ENCODE data around the gene BCL11B. TPM values are rescaled to one million over a fixed set of nuclear protein-coding genes. Genes with fewer than 3 reads are reported as not detected.

Gene BCL11B
- total RNA-seq, 1 donor from 2014 or later = 1.0 TPM

DNA sequence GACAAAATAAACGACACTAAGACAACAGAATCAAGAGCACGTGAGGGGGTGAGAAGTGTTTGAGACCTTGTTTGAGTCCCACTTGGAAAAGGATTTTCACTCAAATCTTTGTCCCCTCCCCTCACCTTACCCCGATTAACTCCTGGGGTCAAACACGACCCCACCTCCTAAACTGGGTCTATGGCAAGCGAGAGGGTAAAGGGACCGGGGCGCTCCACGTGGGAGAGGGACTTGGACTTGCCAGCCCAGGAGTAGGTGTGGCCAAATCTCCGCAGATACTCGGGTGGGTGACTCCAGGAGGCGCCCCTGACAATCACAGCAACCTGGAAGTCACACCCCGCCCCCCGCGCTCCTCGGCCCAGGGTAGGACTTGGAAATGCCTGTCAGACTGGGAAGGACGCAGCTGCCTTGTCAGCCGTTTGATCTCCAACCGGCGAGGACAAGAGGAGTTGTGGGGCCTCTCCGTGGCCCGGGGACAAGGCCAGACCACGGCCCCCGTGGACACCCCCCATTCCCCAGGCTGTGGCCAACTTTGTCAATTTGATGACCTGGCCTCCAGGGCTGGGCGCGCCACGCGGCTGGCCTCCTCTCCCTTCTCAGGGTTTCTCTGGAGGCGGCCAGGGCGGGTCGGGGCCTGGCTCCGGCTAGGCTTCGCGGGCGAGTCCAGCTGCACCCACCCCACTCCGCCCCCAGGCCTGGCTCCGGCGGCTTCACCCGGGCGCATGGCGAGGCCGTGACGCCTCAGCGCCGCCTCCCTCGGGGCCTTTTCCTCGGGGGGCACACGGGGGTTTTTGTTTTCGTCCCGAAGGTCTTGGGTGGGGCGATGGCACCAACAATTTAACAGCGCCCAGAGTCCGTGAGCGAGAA is 1.1 kb upstream of the BCL11B start:
- H3K27me3 Mint-ChIP-seq (ENCODE audit: unreplicated experiment) = peaks cover 11% of the 10 kb centered on the region
- no peaks in the 10 kb centered on the region for H3K9me3 Mint-ChIP-seq (ENCODE audit: unreplicated experiment)
- H3K4me1 Mint-ChIP-seq (ENCODE audit: unreplicated experiment) = peaks cover 19% of the 10 kb centered on the region
- TF ChIP-seq, protein P1, sequence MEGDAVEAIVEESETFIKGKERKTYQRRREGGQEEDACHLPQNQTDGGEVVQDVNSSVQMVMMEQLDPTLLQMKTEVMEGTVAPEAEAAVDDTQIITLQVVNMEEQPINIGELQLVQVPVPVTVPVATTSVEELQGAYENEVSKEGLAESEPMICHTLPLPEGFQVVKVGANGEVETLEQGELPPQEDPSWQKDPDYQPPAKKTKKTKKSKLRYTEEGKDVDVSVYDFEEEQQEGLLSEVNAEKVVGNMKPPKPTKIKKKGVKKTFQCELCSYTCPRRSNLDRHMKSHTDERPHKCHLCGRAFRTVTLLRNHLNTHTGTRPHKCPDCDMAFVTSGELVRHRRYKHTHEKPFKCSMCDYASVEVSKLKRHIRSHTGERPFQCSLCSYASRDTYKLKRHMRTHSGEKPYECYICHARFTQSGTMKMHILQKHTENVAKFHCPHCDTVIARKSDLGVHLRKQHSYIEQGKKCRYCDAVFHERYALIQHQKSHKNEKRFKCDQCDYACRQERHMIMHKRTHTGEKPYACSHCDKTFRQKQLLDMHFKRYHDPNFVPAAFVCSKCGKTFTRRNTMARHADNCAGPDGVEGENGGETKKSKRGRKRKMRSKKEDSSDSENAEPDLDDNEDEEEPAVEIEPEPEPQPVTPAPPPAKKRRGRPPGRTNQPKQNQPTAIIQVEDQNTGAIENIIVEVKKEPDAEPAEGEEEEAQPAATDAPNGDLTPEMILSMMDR (IDR thresholded peaks at IDR 0.05; ENCODE audit: unreplicated experiment) = no peak
- peak overlapping the region; percentile 91 for H3K4me3 Mint-ChIP-seq (ENCODE audit: unreplicated experiment)
- H3K27ac Mint-ChIP-seq (ENCODE audit: unreplicated experiment) = no peak overlapping the region
- peak; percentile 50 for DNase-seq (ENCODE audit: low spot score)
- peaks cover 3% of the 10 kb centered on the region for H3K36me3 Mint-ChIP-seq (ENCODE audit: low read depth, unreplicated experiment)

DNA sequence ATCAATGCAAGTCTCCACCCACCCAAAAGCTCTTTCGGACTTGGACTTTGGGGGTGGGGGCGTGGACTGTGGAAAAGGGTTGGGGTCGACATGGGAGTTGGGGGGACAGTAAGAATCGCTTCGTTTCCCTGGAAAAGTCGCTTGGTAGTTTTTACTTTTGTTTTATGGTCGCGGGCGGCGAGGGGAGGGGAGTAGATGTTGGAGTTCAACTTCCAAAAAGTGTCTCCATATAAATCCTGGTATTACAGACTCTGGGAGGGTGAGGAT is 568 bp upstream of the BCL11B start:
- H3K4me1 Mint-ChIP-seq (ENCODE audit: unreplicated experiment) = peaks cover 19% of the 10 kb centered on the region
- DNase-seq (ENCODE audit: low spot score) = no peak
- H3K9me3 Mint-ChIP-seq (ENCODE audit: unreplicated experiment) = no peaks in the 10 kb centered on the region
- peaks cover 3% of the 10 kb centered on the region for H3K36me3 Mint-ChIP-seq (ENCODE audit: low read depth, unreplicated experiment)
- peak overlapping the region; percentile 36 for H3K27ac Mint-ChIP-seq (ENCODE audit: unreplicated experiment)
- H3K27me3 Mint-ChIP-seq (ENCODE audit: unreplicated experiment) = peaks cover 11% of the 10 kb centered on the region
- TF ChIP-seq, protein P1 (IDR thresholded peaks at IDR 0.05; ENCODE audit: unreplicated experiment) = no peak
- H3K4me3 Mint-ChIP-seq (ENCODE audit: unreplicated experiment) = peak overlapping the region; percentile 91

DNA sequence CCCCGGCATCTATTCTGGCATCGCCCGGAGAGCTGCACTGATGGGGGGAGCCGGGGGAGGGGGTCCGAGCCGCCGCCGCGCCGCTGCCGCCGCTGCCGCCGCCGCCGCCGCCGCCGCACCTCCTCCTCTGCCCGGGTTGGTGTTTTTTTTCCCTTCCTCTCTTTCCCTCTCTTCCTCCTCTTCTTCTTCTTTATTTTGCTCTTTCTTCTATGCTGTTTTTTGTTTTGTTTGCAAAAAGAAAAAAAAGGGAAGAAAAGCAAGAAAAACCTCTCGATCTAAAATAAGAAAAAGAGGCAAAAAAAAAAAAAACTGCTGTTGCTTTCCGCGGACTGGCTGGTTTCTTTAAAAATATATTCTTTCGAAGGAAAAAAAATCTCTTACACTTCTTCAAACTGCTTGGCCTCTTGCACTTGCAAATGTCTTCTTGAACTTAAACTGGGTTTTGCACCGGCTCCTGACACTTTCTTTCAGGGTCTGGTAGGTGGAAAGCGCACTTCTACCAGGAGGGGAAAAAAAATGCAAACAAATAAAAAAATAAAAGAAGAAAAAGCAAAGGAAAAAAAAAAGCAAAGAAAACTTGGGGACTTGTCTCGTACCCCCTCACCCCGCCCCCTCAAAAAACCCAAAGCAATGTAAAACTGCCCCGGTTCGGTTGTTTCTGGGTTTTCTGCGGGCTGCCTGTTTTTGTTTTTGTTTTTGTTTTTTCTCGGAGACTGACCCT is 616 bp downstream of the BCL11B start:
- Mint-ChIP-seq H3K4me3 (ENCODE audit: unreplicated experiment) (peak overlapping the region; percentile 95), H3K27ac (ENCODE audit: unreplicated experiment) (peak overlapping the region; percentile 68), H3K9me3 (ENCODE audit: unreplicated experiment) (no peaks in the 10 kb centered on the region), H3K4me1 (ENCODE audit: unreplicated experiment) (peaks cover 14% of the 10 kb centered on the region), H3K27me3 (ENCODE audit: unreplicated experiment) (peaks cover 11% of the 10 kb centered on the region), H3K36me3 (ENCODE audit: low read depth, unreplicated experiment) (peaks cover 3% of the 10 kb centered on the region)
- TF ChIP-seq, protein P1 (IDR thresholded peaks at IDR 0.05; ENCODE audit: unreplicated experiment) = no peak
- no peak for DNase-seq (ENCODE audit: low spot score)

DNA sequence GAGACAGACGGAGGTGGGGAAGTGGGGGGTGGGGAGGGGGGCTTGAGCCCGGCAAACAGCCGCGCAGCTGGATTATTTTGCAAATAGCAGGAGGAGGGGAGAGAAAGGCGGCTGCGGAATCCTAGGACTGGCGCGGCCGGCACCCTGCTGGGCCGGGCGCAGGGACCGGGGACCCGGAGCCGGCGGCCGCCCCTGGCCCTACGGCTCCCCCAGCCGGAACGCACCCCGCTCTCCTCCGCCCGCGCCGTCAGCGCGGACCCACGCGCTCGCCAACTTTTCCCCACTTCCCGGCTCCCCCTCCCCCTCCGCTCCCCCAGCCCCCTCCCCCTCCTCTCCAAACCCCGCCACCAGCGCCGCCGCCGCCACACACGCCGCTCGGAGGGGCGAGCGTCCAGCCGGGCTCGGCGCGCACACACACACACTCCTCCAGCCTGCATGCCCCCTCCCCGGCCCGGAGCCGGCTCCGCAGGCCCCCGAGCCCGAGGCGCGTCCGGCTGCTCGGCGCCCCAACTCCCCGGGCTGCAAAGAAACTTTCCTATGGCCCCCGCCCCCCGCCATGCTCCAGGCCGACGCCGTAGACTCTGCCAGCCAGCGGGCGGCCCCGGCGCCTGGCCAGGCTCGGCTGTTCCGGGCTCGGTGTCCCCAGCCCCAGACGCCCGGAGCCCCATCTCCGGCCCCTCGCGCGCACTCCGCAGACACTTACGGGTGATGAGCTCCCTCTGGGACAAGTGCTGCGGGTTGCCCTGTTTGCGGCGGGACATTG is 1.4 kb downstream of the BCL11B start:
- DNase-seq (ENCODE audit: low spot score) = peak; percentile 37

More for the DNA sequence above, 1.4 kb downstream of the BCL11B start:
- Mint-ChIP-seq H3K4me3 (ENCODE audit: unreplicated experiment) (peak overlapping the region; percentile 88), H3K4me1 (ENCODE audit: unreplicated experiment) (peaks cover 14% of the 10 kb centered on the region), H3K27me3 (ENCODE audit: unreplicated experiment) (peaks cover 11% of the 10 kb centered on the region), H3K9me3 (ENCODE audit: unreplicated experiment) (no peaks in the 10 kb centered on the region), H3K27ac (ENCODE audit: unreplicated experiment) (no peak overlapping the region), H3K36me3 (ENCODE audit: low read depth, unreplicated experiment) (peaks cover 3% of the 10 kb centered on the region)
- TF ChIP-seq, protein P1 (IDR thresholded peaks at IDR 0.05; ENCODE audit: unreplicated experiment) = no peak

All from endothelial cell (in vitro differentiated cells).